Measurements from ENCODE around the gene MUL1.

Gene MUL1

GRCh38 chr1:20540281-20540680 is 32.3 kb upstream of the MUL1 start:
- Histone ChIP-seq H3K79me2 (ENCODE audit: low read length) (no peaks in the 10 kb centered on the region), H3K9me2 (replicated peaks; ENCODE audit: insufficient read depth, low read length) (no peaks in the 10 kb centered on the region), H3F3A (ENCODE audit: insufficient read depth, low read length) (no peaks in the 10 kb centered on the region), H3K4me2 (ENCODE audit: low read depth, low read length) (no peak overlapping the region), H3K27me3 (replicated peaks; ENCODE audit: insufficient read depth, low read length) (peaks cover 95% of the 10 kb centered on the region), H3K9me3 (replicated peaks; ENCODE audit: insufficient read depth, low read length) (no peaks in the 10 kb centered on the region), H3K36me3 (replicated peaks; ENCODE audit: insufficient read depth, low read length) (no peaks in the 10 kb centered on the region), H4K20me1 (ENCODE audit: insufficient read depth, low read length) (no peaks in the 10 kb centered on the region), H2AFZ (ENCODE audit: low read length) (no peak overlapping the region), H3K4me3 (ENCODE audit: low read length) (no peak overlapping the region), H3K9ac (ENCODE audit: low read length) (no peak overlapping the region), H3K27ac (ENCODE audit: low read length) (no peak overlapping the region), H3K4me1 (ENCODE audit: low read length) (no peaks in the 10 kb centered on the region)
- DNase-seq, result no peak
- TF ChIP-seq EZH2phosphoT487 (IDR thresholded peaks at IDR 0.05; ENCODE audit: low read length) (no peak), CTCF (IDR thresholded peaks at IDR 0.05; ENCODE audit: low read length) (no peak), EZH2 (optimal IDR thresholded peaks at IDR 0.05; ENCODE audit: low read depth, low read length) (no peak)

GRCh38 chr1:20538760-20539551 is 31.0 kb upstream of the MUL1 start:
- H3K27ac ChIP-seq (ENCODE audit: low read length), result no peak overlapping the region
- no peaks in the 10 kb centered on the region for H3K36me3 ChIP-seq (replicated peaks; ENCODE audit: insufficient read depth, low read length)
- TF ChIP-seq CTCF (IDR thresholded peaks at IDR 0.05; ENCODE audit: low read length), result no peak
- TF ChIP-seq EZH2phosphoT487 (IDR thresholded peaks at IDR 0.05; ENCODE audit: low read length), result no peak
- no peak for TF ChIP-seq EZH2 (optimal IDR thresholded peaks at IDR 0.05; ENCODE audit: low read depth, low read length)
- no peaks in the 10 kb centered on the region for H3K9me2 ChIP-seq (replicated peaks; ENCODE audit: insufficient read depth, low read length)
- H4K20me1 ChIP-seq (ENCODE audit: insufficient read depth, low read length), result no peaks in the 10 kb centered on the region
- no peak overlapping the region for H2AFZ ChIP-seq (ENCODE audit: low read length)
- no peak overlapping the region for H3K9ac ChIP-seq (ENCODE audit: low read length)
- DNase-seq, result no peak
- H3K27me3 ChIP-seq (replicated peaks; ENCODE audit: insufficient read depth, low read length), result peaks cover 95% of the 10 kb centered on the region
- no peaks in the 10 kb centered on the region for H3K79me2 ChIP-seq (ENCODE audit: low read length)
- no peak overlapping the region for H3K4me3 ChIP-seq (ENCODE audit: low read length)
- no peaks in the 10 kb centered on the region for H3K9me3 ChIP-seq (replicated peaks; ENCODE audit: insufficient read depth, low read length)
- H3F3A ChIP-seq (ENCODE audit: insufficient read depth, low read length), result no peaks in the 10 kb centered on the region
- no peak overlapping the region for H3K4me2 ChIP-seq (ENCODE audit: low read depth, low read length)
- no peaks in the 10 kb centered on the region for H3K4me1 ChIP-seq (ENCODE audit: low read length)

- Histone ChIP-seq H3F3A (ENCODE audit: insufficient read depth, low read length) (no peaks in the 10 kb centered on the region), H3K9ac (ENCODE audit: low read length) (no peak overlapping the region), H2AFZ (ENCODE audit: low read length) (no peak overlapping the region), H3K9me3 (replicated peaks; ENCODE audit: insufficient read depth, low read length) (no peaks in the 10 kb centered on the region), H3K4me1 (ENCODE audit: low read length) (no peaks in the 10 kb centered on the region), H3K27ac (ENCODE audit: low read length) (no peak overlapping the region), H4K20me1 (ENCODE audit: insufficient read depth, low read length) (no peaks in the 10 kb centered on the region), H3K9me2 (replicated peaks; ENCODE audit: insufficient read depth, low read length) (no peaks in the 10 kb centered on the region), H3K4me3 (ENCODE audit: low read length) (no peak overlapping the region), H3K4me2 (ENCODE audit: low read depth, low read length) (no peak overlapping the region), H3K27me3 (replicated peaks; ENCODE audit: insufficient read depth, low read length) (peaks cover 95% of the 10 kb centered on the region), H3K36me3 (replicated peaks; ENCODE audit: insufficient read depth, low read length) (no peaks in the 10 kb centered on the region), H3K79me2 (ENCODE audit: low read length) (no peaks in the 10 kb centered on the region)
- DNase-seq, result no peak
- TF ChIP-seq EZH2 (optimal IDR thresholded peaks at IDR 0.05; ENCODE audit: low read depth, low read length) (no peak), EZH2phosphoT487 (IDR thresholded peaks at IDR 0.05; ENCODE audit: low read length) (no peak), CTCF (IDR thresholded peaks at IDR 0.05; ENCODE audit: low read length) (no peak)
These were observed 30.3 kb upstream of the MUL1 start for GRCh38 chr1:20538227-20538626.
